Tongue (tissue), 2 donors: ENCODE data around the gene DENND5B. TPM values are rescaled to one million over a fixed set of nuclear protein-coding genes. Genes with fewer than 3 reads are reported as not detected.
A peak's percentile ranks its signal among the peaks of the same experiment; 100 is the strongest.
"Not testable (repeated sequence)": the region's sequence is repeated elsewhere in the genome, so short reads cannot be mapped to it uniquely, and the experiment has no call there.

Experiments
- DNase-seq: peaks from one replicate; pipeline ENCODE4 v3.0.0-alpha.2; 2015
- total RNA-seq: library from RNA; depleted of rRNA; stranded (reverse); fragments of >200 nt; gene quantifications from one replicate; pipeline ENCODE4 v1.2.3, GENCODE V29; 2014

DENND5B gene
- total RNA-seq, 1 donor from 2014 or later: 42.0 TPM

- no peak for DNase-seq
These were observed 33.2 kb downstream of the DENND5B start for GRCh38 chr12:31557707-31558106.

DNA sequence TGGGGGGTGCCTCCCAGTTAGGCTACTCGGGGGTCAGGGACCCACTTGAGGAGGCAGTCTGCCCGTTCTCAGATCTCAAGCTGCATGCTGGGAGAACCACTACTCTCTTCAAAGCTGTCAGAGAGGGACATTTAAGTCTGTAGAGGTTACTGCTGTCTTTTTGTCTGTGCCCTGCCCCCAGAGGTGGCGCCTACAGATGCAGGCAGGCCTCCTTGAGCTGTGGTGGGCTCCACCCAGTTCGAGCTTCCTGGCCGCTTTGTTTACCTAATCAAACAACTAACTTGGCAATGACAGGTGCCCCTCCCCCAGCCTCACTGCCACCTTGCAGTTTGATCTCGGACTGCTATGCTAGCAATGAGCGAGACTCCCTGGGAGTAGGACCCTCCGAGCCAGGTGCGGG is 35.5 kb downstream of the DENND5B start:
- DNase-seq: not testable (repeated sequence)

- DNase-seq: not testable (repeated sequence)
These were observed 40.3 kb downstream of the DENND5B start for GRCh38 chr12:31550590-31550989.

- DNase-seq: no peak
These were observed 54.3 kb downstream of the DENND5B start for GRCh38 chr12:31536672-31537071.

GRCh38 chr12:31533470-31533869 is 57.5 kb downstream of the DENND5B start:
- no peak for DNase-seq

GRCh38 chr12:31531893-31532292 is 59.0 kb downstream of the DENND5B start:
- DNase-seq: no peak

DNA sequence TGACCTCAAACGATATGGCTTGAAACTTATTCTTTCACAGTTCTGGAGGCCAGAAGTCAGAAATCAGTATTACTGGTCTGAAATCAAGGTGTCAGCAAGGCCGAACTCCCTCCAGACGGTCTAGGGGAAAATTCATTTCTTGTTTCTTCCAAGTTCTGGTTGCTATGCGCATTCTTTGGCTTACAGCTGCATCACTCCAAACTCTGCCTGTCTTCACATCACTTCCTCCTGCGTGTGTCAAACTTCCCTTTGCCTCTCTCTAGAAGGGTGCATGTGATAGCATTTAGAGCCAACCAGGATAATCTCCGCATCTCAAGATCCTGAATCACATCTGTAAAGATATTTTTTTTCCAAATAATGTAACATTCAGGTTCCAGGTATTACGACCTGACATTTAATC is 62.8 kb downstream of the DENND5B start:
- no peak for DNase-seq

GRCh38 chr12:31527083-31527482 is 63.9 kb downstream of the DENND5B start:
- DNase-seq: peak; percentile 28

GRCh38 chr12:31526158-31526546 is 64.8 kb downstream of the DENND5B start:
- no peak for DNase-seq

DNA sequence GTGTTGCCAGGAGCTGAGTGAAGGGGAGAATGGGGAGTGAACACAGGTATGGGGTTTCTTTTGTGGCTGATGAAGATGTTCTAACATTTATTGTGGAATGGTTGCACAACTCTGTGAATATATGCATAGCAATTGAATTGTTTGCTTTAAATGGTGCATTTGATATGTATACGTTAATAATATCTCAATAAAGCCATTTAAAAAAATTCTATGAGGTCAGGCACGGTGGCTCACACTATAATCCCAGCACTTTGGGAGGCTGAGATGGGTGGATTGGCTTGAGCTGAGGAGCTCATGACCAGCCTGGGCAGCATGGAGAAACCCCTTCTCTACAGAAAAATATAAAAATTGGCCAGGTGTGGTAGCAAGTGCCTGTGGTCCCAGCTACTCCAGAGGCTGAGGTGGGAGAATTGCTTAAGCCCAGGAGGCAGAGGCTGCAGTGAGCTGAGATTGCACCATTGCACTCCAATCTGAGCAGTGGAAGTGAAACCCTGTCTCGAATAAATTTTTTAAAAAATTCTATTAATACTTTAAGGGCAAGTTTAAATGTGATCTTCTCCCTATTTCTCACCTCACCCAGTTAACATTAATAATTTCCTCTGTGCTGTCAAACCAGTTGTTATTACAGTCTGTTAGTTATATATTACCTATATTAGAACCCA is 65.3 kb downstream of the DENND5B start:
- no peak for DNase-seq

- DNase-seq: peak; percentile 35
These were observed 66.0 kb downstream of the DENND5B start for GRCh38 chr12:31524791-31525495.

DNA sequence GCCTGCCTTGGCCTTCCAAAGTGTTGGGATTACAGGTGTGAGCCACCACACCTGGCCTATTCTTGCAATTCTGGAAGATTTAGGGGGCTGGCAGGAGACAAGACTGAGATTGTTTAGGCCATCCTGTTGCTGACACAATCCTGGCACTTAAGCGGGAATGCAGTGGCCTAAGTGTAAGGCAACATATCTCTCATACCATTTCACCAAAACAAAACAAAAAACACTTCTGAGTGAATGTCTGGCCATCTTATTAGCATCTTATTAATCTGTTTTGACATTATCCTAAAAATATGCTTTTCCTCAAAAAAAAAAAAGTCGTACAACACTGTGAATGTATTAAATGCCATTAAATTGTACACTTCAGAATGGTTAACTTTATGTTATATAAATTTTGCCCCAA is 67.6 kb downstream of the DENND5B start:
- DNase-seq: no peak

DNA sequence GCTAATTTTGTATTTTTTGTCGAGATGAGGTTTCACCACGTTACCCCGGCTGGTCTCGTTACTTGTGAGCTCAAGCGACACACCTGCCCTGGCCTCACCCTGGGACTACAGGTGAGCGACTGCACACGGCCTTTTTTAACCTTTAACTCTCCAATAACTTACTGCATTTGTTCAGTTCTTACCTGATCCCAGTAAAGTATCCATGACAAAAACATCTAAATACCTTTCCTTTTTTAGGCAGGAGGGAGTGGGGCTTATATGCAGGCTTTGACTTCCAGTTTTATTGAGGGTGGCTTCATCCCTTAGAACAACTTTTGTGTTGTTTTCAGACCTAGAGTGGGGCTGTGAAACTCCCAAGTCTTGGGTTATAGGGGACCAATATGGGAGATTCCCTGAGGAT is 68.3 kb downstream of the DENND5B start:
- DNase-seq: no peak

DNA sequence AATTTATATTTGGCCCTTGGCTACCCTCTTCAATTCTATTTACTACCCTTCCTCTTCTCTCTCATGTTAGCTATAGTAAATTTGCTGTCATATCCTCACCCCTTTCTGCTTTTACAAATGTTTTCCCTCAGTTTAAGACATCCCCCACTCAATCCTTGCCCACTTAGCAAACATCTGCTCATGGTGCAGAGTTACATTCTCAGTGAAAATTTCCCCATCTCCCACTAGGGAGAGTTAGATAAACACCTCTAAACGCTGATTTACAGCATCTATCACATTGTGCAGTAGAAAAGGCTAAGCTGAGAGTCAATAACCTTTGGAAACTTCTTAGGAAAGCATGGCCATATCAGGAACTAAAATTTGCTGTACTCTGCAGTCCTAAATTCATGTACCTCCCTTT is 69.0 kb downstream of the DENND5B start:
- DNase-seq: peak; percentile 44

DNA sequence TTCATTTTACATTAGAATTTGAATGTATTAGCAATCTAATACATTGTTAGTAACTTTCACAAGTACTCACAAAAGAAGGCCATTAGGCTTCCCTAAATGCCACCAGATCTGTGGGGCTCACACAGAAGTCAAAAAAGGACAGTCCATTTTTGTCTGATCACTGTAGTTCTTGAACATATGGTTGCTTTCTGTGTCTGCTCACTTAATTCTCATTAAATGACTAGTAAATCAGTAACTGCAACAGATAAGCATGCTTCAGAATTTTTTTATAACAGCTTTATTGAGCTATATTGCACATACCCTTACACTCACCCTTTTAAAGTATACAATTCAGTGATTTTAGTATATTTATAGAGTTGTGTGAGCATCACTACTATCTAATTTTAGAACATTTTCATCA is 71.4 kb downstream of the DENND5B start:
- no peak for DNase-seq

- peak; percentile 80 for DNase-seq
These were observed 72.2 kb downstream of the DENND5B start for GRCh38 chr12:31518680-31519227.

DNA sequence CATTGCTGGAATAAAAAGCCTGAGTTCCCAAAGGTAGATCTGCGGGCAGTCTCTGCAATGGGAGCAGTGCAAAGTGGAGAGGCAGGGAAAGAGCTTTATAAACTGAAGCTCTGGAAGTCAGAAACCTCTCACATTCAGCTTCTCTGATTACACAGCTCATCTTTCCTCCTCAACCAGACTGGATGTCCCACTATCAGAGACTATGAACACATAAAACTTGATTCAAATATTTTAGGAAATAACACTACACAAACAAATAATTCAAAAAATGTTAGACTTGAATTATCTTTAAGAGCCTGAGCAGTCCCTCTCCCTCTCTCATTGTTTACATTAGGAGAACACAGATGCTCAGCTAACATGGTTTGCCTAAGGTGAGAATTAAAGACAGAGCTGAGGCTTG is 72.9 kb downstream of the DENND5B start:
- DNase-seq: peak; percentile 20

- no peak for DNase-seq
These were observed 74.2 kb downstream of the DENND5B start for GRCh38 chr12:31516702-31517101.

- no peak for DNase-seq
These were observed 76.0 kb downstream of the DENND5B start for GRCh38 chr12:31514912-31515311.

- no peak for DNase-seq
These were observed 80.9 kb downstream of the DENND5B start for GRCh38 chr12:31510034-31510433.

GRCh38 chr12:31508436-31509150 is 82.3 kb downstream of the DENND5B start:
- no peak for DNase-seq

DNA sequence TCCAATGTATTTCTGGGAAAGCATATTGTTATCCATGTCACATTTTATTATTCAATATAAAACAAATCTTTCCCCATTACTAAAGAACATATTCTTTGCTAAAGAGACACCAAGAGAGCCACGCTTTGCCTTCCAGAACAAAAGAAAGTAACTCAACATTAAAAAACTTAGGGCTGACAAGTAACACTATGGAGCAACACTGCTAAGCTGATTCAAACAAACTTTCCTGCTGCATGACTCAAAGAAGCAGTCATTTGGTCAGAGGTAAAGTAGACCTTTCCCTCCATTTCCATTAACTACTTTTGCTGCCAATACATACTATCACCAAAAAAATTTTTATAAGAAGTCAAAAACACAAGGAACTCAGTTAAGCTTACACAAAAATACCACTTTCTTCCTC is 83.0 kb downstream of the DENND5B start:
- no peak for DNase-seq
